GM12864 (cell line): Measurements from ENCODE around the gene KRTAP10-8.
"Not testable (repeated sequence)": the region's sequence is repeated elsewhere in the genome, so short reads cannot be mapped to it uniquely, and the experiment has no call there.

Experiments
- DNase-seq: peaks from one replicate; pipeline ENCODE4 v3.0.0-alpha.2; 2011; ENCODE audit warnings: low read depth
- H3K4me3 ChIP-seq: 2 replicates; pipeline ENCODE4 v1.5.1; 2011; ENCODE audit warnings: mild to moderate bottlenecking, low read depth, low read length, control low read depth
- TF ChIP-seq, protein P1 (sequence below): IDR thresholded peaks from 2 replicates; pipeline ENCODE4 v1.5.1; 2011; ENCODE audit warnings: low read depth, mild to moderate bottlenecking, moderate library complexity, low read length, control low read depth, inconsistent platforms; ENCODE audit errors: missing control alignments

KRTAP10-8 gene

DNA sequence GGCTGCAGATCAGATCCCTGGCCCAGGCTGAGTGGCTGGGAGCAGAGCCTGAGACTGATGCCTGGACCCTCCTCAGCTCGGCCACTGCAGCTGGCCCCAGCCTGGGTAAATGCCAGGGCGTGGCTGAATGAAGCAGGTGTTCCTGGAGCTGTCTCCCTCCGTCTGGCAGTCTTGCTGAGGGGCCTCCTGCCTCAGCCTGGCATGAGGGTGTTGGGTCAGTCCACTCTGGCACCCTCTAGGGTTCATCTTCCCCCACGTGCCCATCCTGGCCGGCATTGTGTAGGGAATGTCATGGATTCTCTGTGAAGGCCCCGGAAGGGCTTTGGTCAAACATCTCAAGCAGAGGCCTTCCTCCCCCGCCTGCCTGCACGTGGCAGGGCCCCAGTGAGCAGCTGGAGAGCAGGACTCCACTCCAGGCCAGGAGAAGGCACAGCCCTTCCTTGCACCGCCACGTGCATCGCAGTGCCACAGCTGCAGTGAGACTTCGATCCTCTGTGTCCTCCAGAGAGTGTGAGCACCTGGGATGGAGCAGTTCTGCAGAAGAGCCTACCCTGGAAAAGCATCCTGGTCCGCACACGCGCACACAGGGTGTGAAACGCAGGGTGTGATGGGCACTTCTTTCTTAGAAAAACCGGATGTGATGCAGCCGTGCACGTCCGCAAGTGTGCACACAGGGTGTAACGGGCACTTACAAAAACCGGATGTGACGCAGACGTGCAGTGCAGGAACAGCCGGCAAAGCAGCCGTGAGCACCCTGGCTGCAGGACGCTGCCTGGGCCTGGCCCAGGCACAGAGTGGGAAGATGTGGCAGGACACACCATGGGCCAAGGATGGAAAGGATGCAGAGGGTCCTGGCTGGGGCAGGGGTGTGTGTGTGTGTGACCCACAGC lies 43.0 kb upstream of the KRTAP10-8 start:
- TF ChIP-seq, protein P1, sequence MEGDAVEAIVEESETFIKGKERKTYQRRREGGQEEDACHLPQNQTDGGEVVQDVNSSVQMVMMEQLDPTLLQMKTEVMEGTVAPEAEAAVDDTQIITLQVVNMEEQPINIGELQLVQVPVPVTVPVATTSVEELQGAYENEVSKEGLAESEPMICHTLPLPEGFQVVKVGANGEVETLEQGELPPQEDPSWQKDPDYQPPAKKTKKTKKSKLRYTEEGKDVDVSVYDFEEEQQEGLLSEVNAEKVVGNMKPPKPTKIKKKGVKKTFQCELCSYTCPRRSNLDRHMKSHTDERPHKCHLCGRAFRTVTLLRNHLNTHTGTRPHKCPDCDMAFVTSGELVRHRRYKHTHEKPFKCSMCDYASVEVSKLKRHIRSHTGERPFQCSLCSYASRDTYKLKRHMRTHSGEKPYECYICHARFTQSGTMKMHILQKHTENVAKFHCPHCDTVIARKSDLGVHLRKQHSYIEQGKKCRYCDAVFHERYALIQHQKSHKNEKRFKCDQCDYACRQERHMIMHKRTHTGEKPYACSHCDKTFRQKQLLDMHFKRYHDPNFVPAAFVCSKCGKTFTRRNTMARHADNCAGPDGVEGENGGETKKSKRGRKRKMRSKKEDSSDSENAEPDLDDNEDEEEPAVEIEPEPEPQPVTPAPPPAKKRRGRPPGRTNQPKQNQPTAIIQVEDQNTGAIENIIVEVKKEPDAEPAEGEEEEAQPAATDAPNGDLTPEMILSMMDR = no peak
- no peak overlapping the region for H3K4me3 ChIP-seq
- no peak for DNase-seq

DNA sequence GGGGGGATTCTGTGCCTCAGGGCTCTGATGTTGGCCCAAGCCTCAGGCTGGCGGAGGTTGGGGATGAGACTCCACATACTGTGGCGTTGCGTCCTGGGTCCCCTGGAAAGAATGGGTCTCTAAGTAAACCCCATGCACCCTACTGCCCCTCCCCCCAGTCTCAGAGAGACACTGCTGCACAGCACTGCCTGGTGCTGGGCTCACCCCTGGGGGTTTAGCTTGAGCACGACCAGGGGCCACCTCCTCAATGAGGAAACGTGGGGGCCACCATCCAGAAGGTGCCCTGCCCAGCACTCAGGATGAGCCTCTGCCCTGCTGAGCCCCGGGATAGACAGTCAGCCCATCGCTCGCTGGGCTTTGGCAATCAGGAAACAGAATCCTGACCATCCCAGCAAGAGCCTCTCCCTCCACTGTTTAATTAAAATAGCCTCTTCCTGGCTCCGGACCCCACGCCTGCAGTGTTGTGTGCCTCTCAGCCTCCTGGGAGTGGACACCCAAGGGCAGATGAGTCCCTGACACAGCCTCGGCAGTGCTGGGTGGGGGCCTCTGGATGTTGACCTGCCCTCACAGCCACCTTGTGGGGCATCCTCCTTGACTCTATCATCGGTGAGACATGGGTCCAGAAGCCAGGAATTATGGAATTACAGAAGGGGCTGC lies 41.9 kb upstream of the KRTAP10-8 start:
- DNase-seq = no peak
- TF ChIP-seq, protein P1 = no peak
- no peak overlapping the region for H3K4me3 ChIP-seq

DNA sequence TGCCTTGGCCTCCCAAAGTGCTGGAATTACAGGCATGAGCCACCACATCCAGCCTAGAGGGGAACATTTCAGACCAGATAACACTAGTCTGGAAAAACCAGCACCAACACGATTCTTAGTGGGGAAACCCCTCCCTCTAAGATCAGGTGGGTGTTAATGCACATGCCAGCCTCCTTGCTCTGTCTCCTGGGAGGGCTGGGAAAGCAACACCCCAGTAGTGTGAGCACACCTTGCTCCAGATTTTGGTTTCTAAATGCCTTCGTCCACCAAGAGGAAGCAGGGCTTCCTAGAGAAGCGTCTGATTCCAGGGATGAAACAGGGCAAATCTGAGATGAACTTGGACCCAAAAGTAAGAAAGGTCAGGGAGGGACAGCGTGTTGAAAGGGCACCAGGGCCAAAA lies 40.6 kb upstream of the KRTAP10-8 start:
- no peak overlapping the region for H3K4me3 ChIP-seq
- TF ChIP-seq, protein P1 = no peak
- no peak for DNase-seq

DNA sequence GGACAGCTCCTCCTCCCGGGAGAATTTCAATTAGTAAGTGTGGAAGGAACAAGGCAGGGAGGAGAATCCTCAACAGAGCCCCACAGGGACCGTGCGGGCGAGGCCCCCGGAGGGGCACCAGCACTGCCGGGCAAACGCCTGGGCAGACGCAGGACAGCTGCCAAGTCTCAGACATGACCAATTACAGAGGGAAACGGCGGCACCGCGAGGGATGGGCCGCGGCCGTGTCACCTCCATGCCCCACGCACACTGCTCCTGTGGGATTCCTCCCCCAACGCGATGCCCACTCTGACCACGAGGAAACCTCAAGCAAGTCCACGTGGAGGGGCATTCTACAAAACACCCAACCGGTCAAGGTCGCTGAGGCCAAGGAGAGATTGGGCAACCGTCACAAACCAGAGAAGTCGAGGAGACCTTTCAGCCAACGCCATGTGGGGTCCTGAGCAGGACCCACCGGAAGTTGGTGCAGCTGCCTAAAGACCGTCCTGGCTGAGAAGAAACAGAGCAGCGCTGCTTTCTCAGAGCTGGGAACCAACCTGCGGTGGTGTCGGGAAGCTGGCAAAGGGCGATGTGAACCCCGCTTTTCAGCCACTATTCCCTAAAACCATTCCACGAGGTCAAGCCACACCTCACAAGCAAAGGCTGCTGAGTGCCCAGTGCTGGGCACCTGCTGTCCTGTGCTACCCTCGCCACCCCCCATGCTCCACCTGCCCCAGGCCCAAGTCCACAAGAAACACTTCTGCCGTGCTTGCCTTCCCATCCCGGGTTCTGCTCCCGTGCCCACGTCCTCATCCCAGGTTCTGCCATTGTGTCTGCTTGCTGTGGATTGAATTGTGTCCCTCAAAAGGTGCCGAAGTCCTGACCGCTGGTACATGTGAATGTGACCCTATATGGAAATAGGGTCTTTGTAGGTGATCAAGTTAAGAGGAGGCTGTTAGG lies 39.8 kb upstream of the KRTAP10-8 start:
- TF ChIP-seq, protein P1 = no peak
- DNase-seq = no peak
- no peak overlapping the region for H3K4me3 ChIP-seq

DNA sequence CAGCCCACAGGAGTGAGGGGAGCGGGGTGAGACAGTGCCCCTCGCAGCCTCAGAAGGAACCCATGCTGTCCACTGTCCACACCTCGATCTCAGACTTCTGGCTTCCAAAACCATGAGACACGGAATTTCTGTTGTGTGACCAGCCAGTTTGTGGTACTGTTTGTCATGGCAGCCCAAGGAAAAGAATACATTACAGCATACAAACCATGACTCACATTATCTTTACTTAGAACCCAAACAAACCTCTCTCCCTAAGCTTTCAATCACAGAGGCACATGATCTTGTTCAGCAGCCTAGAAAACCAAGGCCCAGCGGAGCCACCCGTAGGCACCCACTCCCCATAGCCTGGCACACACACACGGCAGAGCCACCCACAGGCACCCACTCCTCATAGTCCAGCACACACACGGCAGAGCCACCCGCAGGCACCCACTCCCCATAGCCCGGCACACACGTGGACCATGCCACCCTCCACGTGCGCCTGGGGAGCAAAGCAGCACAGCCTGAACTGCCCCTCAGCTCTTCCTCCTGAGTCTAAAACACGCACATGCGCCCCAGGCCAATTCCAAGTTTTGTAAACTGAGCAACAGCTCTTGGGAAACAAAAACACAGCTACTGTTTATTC lies 38.8 kb upstream of the KRTAP10-8 start:
- TF ChIP-seq, protein P1 = no peak
- no peak overlapping the region for H3K4me3 ChIP-seq
- no peak for DNase-seq

DNA sequence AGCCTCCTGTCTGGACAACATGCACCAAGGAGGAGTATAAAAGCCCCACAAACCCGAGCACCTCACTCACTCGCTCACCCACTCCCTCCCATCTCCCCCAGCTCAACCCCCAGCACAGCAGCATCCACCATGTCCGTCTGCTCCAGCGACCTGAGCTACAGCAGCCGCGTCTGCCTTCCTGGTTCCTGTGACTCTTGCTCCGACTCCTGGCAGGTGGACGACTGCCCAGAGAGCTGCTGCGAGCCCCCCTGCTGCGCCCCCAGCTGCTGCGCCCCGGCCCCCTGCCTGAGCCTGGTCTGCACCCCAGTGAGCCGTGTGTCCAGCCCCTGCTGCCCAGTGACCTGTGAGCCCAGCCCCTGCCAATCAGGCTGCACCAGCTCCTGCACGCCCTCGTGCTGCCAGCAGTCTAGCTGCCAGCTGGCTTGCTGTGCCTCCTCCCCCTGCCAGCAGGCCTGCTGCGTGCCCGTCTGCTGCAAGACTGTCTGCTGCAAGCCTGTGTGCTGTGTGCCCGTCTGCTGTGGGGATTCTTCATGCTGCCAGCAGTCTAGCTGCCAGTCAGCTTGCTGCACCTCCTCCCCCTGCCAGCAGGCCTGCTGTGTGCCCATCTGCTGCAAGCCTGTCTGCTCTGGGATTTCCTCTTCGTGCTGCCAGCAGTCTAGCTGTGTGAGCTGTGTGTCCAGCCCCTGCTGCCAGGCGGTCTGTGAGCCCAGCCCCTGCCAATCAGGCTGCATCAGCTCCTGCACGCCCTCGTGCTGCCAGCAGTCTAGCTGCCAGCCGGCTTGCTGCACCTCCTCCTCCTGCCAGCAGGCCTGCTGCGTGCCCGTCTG lies 38.0 kb upstream of the KRTAP10-8 start, which contains the start of gene KRTAP10-4:
KRTAP10-4 (plus strand) TSS at position 100 of the 827 bp plus-strand sequence; CDS start at position 130, 30 bp downstream.
- DNase-seq, H3K4me3 ChIP-seq: not testable (repeated sequence)
